Adrenal gland (tissue), 12 donors: ENCODE measurements around the gene DCPS. TPM values are rescaled to one million over a fixed set of nuclear protein-coding genes. Genes with fewer than 3 reads are reported as not detected.

Experiments
- DNase-seq, 7 donors: peaks; one replicate each; pipeline ENCODE4 v3.0.0-alpha.2; 2019 to 2020
- H3K27ac ChIP-seq, 5 donors: fragments of 200-600 bp; sonication (generic) in 4 of 5; 1 replicate in 3 of 5; 2 replicates in 2 of 5; pipeline versions ENCODE4 v1.5.1 to v1.8.0; 2016 to 2020; ENCODE audit warnings: mild to moderate bottlenecking in 1 of 5
- H3K27me3 ChIP-seq: fragments of 200-600 bp; 2 replicates; pipeline ENCODE4 v1.8.0; 2021
- H3K36me3 ChIP-seq, 2 donors: fragments of 200-600 bp; replicated peaks in 1 of 2; 1 replicate in 1 of 2; 2 replicates in 1 of 2; pipeline versions ENCODE4 v1.5.1 to v1.8.0; 2018 to 2022
- H3K4me1 ChIP-seq, 2 donors: fragments of 200-600 bp; replicated peaks in 1 of 2; 1 replicate in 1 of 2; 2 replicates in 1 of 2; pipeline versions ENCODE4 v1.5.1 to v1.8.0; 2018 to 2021
- H3K4me3 ChIP-seq, 4 donors: fragments of 200-600 bp; sonication (generic) in 3 of 4; one replicate each; pipeline ENCODE4 v1.5.1; 2016 to 2018
- H3K9me3 ChIP-seq, 3 donors: fragments of 200-600 bp; sonication (generic) in 1 of 3; replicated peaks in 1 of 3; 1 replicate in 2 of 3; 2 replicates in 1 of 3; pipeline versions ENCODE4 v1.5.1 to v1.8.0; 2016 to 2021
- CTCF ChIP-seq, 6 experiments: fragments of 450-650 bp in 4 of 6; fragments of 200-600 bp in 2 of 6; sonication (generic) in 1 of 6; IDR thresholded peaks; 1 replicate in 5 of 6; 2 replicates in 1 of 6; pipeline versions ENCODE4 v1.5.1 to v1.8.0; 2016 to 2021; ENCODE audit warnings: antibody characterized with exemption in 6 of 6, mild to moderate bottlenecking in 2 of 6, moderate library complexity in 1 of 6
- POLR2A ChIP-seq, 2 donors: fragments of 450-650 bp; IDR thresholded peaks; one replicate each; pipeline ENCODE4 v1.6.1; 2017; ENCODE audit warnings: antibody characterized with exemption in 2 of 2, mild to moderate bottlenecking in 2 of 2, moderate library complexity in 1 of 2
- WGBS, 4 donors: extraction: QIAGEN DNeasy Blood & Tissue Kit in 2 of 4; methylation state at CpG; one replicate each; pipeline versions ENCODE4 v1.1.5 to v1.1.7; 2013 to 2017; 5-methylcytosine and 5-hydroxymethylcytosine counted together
- intact Hi-C, 2 donors: fragments of 100-400 bp; cut with DNase I; formaldehyde crosslinking; loops; one replicate each; pipeline versions ENCODE4 v1.14.1 to v1.15.0; 2022 to 2023
- polyA plus RNA-seq, 3 donors: library from polyadenylated mRNA; stranded (reverse); fragments of 200-250 nt in 2 of 3; fragments of 350-450 nt in 1 of 3; fragmentation: Illumina TruSeq in 1 of 3; extraction: RNeasy Lipid Tissue Mini Kit (QIAGEN cat#74804) in 1 of 3; gene quantifications; one replicate each; pipeline ENCODE4 v1.2.3, GENCODE V29; 2013 to 2014
- total RNA-seq, 9 donors: library from RNA; depleted of rRNA in 4 of 9; stranded (reverse); fragments of >200 nt in 4 of 9; fragments of 120-200 nt in 1 of 9; fragmentation: NEBNext Ultra II Directional in 1 of 9; extraction: Animal tissue kit (Norgen Biotek cat#: 25700) in 1 of 9; gene quantifications; one replicate each; pipeline versions ENCODE4 v1.1.0 to v1.2.4, GENCODE V29; 2013 to 2023
- donor health status: healthy with polysubstance abuse.
- donor health status: Bipolar disorder and iron deficiency.
- donor health status: DM: yes; HTN: yes; CAD: no.
- donor health status: DM: no; HTN: no; CAD: no.
- donor health status: DM: no; HTN: no; CAD: no.
- donor health status: DM: yes; HTN: yes; CAD: no.

DCPS gene
- total and polyA plus RNA-seq, 12 donors, result 8.3 to 45.5 (median 18.9) TPM

- Histone ChIP-seq H3K36me3 (peaks cover 0 to 35% of the 10 kb centered on the region in 2 donors), H3K4me1 (no peaks in the 10 kb centered on the region), H3K27me3 (no peaks in the 10 kb centered on the region), H3K27ac (no peak overlapping the region), H3K4me3 (no peak overlapping the region), H3K9me3 (no peaks in the 10 kb centered on the region)
- WGBS, 4 donors, result 54 to 86% (median 72%) methylated on average over 2 of the region's 2 CpGs
- TF ChIP-seq CTCF (IDR thresholded peaks at IDR 0.05) (no peak), POLR2A (IDR thresholded peaks at IDR 0.05) (no peak)
- no peak for DNase-seq
- intact Hi-C loops, result no loop called here
Measured at GRCh38 chr11:126297004-126297403, 6.9 kb upstream of the DCPS start.

- Histone ChIP-seq H3K4me3 (peak overlapping the region in 3 of 4 donors; percentile 15 to 60 (median 57)), H3K36me3 (peaks cover 0 to 11% of the 10 kb centered on the region in 2 donors), H3K9me3 (no peaks in the 10 kb centered on the region), H3K4me1 (peaks cover 0 to 19% of the 10 kb centered on the region in 2 donors), H3K27me3 (no peaks in the 10 kb centered on the region), H3K27ac (peak overlapping the region in 4 of 5 donors; percentile 71 to 91 (median 88))
- WGBS, 4 donors, result 20 to 43% (median 30%) methylated on average over 8 to 12 of the region's 12 CpGs
- intact Hi-C loops, result no loop called here
- no peak for TF ChIP-seq CTCF (IDR thresholded peaks at IDR 0.05)
- TF ChIP-seq POLR2A (IDR thresholded peaks at IDR 0.05), result no peak
- peak in 2 of 7 donors; percentile 8 to 52 for DNase-seq
Measured at GRCh38 chr11:126304457-126305075, 706 bp downstream of the DCPS start.

DNA sequence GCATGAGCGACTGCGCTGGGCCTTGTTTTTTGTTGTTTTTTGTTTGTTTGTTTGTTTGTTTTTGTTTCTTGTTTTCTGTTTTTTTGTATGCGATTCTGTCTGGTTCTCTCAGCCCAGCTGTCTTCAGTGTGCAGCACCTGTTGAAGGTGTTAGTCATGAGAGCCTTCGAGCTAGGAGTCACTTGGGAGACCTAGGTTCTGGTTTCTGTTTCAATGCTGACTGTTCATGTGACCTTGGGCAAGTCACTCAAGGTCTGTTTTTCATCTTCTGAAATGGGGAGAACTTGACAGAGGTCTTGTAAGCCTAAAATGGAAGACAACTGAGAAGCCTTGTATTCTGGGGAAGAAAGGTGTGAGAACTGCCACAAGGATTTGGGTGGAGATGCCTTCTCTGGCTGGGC lies 1.8 kb downstream of the DCPS start:
- WGBS, 4 donors, result 69 to 81% (median 80%) methylated on average over 4 of the region's 4 CpGs
- Histone ChIP-seq H3K9me3 (no peaks in the 10 kb centered on the region), H3K27ac (no peak overlapping the region), H3K4me1 (peaks cover 2 to 26% of the 10 kb centered on the region in 2 donors), H3K27me3 (no peaks in the 10 kb centered on the region), H3K4me3 (no peak overlapping the region), H3K36me3 (peaks cover 0 to 5% of the 10 kb centered on the region in 2 donors)
- TF ChIP-seq POLR2A (IDR thresholded peaks at IDR 0.05), result no peak
- no peak for TF ChIP-seq CTCF (IDR thresholded peaks at IDR 0.05)
- DNase-seq, result peak in 1 of 7 donors; percentile 41
- intact Hi-C loops, result no loop called here

DNA sequence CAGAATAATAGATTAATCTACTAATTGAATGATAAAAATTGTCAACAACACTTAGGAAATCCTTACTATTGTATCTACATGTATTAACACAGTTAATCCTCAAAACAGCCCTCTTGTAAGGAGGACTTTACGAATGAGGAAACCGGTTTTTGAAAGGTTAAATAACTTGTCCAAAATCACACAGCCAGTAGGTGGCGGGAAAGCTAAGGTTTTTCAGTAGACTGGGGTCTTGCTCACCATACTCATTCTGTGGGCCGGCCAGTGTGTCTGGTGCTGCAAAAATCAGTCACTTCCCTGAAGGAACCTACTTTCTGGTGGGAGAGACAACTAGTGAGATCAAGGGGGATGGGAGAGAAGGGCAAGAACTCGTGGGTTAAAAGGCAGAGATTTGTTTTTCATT lies 3.8 kb downstream of the DCPS start:
- Histone ChIP-seq H3K4me3 (no peak overlapping the region), H3K27me3 (no peaks in the 10 kb centered on the region), H3K4me1 (peaks cover 5 to 30% of the 10 kb centered on the region in 2 donors), H3K27ac (peak overlapping the region in 1 of 5 donors; percentile 12), H3K36me3 (no peaks in the 10 kb centered on the region), H3K9me3 (no peaks in the 10 kb centered on the region)
- DNase-seq, result peak in 5 of 7 donors; percentile 28 to 73 (median 48)
- 21 to 47% (median 33%) methylated on average over 5 of the region's 5 CpGs for WGBS, 4 donors
- TF ChIP-seq CTCF (IDR thresholded peaks at IDR 0.05) (peak in 5 of 6 experiments; percentile 21 to 48 (median 34)), POLR2A (IDR thresholded peaks at IDR 0.05) (no peak)
- intact Hi-C loops, result no loop called here
